Stimulated activated naive CD8-positive, alpha-beta T cell treated with anti-CD3 and anti-CD28 coated beads, Interleukin-15, Interleukin-2, amounts not matched to agents 100 U/mL and 50 U/mL, for 24 hours (primary cell): ENCODE measurements around the gene CLEC16A.

Experiments used
- ATAC-seq: fragments of 150-1000 bp; cut with Tn5 transposase; one replicate; pipeline ENCODE4 v1.10.0; 2021
- DNase-seq: peaks from one replicate; pipeline ENCODE4 v3.0.0; 2021

CLEC16A gene, protein sequence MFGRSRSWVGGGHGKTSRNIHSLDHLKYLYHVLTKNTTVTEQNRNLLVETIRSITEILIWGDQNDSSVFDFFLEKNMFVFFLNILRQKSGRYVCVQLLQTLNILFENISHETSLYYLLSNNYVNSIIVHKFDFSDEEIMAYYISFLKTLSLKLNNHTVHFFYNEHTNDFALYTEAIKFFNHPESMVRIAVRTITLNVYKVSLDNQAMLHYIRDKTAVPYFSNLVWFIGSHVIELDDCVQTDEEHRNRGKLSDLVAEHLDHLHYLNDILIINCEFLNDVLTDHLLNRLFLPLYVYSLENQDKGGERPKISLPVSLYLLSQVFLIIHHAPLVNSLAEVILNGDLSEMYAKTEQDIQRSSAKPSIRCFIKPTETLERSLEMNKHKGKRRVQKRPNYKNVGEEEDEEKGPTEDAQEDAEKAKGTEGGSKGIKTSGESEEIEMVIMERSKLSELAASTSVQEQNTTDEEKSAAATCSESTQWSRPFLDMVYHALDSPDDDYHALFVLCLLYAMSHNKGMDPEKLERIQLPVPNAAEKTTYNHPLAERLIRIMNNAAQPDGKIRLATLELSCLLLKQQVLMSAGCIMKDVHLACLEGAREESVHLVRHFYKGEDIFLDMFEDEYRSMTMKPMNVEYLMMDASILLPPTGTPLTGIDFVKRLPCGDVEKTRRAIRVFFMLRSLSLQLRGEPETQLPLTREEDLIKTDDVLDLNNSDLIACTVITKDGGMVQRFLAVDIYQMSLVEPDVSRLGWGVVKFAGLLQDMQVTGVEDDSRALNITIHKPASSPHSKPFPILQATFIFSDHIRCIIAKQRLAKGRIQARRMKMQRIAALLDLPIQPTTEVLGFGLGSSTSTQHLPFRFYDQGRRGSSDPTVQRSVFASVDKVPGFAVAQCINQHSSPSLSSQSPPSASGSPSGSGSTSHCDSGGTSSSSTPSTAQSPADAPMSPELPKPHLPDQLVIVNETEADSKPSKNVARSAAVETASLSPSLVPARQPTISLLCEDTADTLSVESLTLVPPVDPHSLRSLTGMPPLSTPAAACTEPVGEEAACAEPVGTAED

DNA sequence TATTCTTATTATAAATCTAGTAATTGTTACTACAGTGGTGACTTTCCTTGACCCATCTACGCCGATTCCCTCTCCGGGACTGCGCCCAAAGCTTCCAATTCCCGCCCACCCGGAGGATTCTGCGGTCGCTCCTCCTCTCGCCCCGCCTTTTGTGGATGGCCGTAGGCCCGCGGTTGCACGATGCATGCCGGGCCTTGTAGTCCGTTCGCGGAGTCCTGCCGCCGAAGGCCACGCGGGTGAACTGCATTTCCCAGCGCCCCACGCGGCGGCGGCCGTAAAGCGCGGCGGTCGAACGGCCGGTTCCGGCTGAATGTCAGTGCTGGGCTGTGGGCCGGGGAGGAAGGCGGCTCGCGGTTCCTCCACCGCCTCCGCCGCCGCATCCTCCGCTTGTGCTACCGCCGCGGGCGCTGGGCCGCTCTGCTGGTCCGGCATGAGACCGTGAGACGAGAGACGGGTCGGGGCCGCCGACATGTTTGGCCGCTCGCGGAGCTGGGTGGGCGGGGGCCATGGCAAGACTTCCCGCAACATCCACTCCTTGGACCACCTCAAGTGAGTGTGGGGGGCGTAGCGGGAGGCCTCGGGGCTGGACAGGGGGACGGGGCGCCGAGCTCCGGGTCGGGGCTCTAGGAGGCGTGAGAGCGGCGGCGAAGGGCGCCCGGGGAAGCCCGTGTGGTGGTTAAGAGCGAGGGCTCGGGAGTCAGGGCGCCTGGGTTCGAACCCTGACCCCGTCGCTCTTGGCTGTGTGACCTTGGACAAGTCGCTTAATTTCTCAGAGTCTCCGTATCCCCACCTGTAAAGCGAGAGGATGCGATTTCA is at the start of gene CLEC16A:
Gene CLEC16A, plus strand, starts transcription at position 316 of the 816 bp plus-strand sequence. Its CDS starts 154 bp downstream, at position 470.
- DNase-seq (peak; percentile 97), ATAC-seq (peak; percentile 82)

GRCh38 chr16:10895053-10895946 is 49.1 kb upstream of the CLEC16A start:
- DNase-seq (peak; percentile 61), ATAC-seq (no peak)

DNA sequence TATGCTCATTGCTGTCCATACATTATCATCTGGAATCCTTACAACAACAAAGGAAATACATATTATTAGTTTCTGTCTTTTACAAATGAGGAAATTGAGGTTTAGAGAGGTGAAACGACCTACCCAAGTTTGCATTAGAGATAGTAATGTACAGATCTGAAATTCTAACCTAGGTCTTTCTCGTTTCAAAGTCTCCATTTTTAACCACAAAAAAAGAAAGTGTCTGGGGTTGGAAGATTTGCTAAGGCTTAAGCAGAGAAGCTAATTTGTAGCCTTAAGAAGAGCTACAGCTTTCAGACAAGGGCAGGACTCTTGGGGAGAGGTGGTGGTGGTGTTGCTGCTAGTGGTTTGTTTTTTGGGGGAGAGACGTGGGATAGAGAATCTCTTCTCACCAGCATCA is 48.2 kb upstream of the CLEC16A start:
- DNase-seq = no peak
- no peak for ATAC-seq

- ATAC-seq (no peak), DNase-seq (no peak)
Measured at GRCh38 chr16:10896723-10897122, 47.6 kb upstream of the CLEC16A start.

DNA sequence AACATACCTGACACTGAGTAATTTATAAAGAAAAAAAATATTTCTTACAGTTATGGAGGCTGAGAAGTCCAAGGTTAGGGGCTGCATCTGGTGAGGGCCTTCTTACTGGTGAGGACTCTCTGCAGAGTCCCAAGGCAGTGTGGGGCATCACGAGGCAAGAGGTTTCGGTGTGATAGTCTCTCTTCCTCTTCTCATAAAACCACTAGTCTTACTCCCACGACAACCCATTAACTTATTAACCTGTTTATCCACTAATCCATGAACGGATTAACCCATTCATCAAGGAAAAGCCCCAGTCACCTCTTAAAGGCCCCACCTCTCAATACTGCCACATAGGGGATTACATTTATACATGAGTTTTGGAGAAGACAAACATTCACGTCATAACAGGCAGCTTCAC is 47.2 kb upstream of the CLEC16A start:
- ATAC-seq (no peak), DNase-seq (no peak)

DNA sequence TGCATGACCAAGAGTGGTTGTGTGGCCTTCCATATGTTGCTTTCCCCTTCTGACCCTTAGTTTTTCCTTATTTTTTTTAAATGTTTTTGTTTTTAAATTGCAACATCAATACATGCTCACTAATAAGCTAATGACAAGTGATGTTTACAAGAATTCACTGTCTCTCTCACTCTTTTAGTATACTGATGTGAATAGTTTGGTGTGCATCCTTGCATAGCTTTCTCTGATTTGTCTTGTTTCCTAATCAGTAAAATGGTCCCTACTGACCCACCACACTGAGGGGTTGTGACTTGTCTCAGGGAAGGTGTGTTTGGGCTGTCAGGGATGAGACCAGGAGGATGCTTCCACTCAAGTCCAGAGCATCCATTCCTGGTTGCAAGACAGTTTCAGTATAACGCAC is 41.4 kb upstream of the CLEC16A start:
- DNase-seq (no peak), ATAC-seq (no peak)

DNA sequence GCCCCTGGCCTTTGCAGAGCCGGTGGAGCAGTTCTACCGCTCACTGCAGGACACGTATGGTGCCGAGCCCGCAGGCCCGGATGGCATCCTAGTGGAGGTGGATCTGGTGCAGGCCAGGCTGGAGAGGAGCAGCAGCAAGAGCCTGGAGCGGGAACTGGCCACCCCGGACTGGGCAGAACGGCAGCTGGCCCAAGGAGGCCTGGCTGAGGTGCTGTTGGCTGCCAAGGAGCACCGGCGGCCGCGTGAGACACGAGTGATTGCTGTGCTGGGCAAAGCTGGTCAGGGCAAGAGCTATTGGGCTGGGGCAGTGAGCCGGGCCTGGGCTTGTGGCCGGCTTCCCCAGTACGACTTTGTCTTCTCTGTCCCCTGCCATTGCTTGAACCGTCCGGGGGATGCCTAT is 37.9 kb upstream of the CLEC16A start:
- no peak for ATAC-seq
- no peak for DNase-seq

DNA sequence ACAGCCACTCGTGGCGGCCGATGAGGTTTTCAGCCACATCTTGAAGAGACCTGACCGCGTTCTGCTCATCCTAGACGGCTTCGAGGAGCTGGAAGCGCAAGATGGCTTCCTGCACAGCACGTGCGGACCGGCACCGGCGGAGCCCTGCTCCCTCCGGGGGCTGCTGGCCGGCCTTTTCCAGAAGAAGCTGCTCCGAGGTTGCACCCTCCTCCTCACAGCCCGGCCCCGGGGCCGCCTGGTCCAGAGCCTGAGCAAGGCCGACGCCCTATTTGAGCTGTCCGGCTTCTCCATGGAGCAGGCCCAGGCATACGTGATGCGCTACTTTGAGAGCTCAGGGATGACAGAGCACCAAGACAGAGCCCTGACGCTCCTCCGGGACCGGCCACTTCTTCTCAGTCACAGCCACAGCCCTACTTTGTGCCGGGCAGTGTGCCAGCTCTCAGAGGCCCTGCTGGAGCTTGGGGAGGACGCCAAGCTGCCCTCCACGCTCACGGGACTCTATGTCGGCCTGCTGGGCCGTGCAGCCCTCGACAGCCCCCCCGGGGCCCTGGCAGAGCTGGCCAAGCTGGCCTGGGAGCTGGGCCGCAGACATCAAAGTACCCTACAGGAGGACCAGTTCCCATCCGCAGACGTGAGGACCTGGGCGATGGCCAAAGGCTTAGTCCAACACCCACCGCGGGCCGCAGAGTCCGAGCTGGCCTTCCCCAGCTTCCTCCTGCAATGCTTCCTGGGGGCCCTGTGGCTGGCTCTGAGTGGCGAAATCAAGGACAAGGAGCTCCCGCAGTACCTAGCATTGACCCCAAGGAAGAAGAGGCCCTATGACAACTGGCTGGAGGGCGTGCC is 37.2 kb upstream of the CLEC16A start:
- ATAC-seq (no peak), DNase-seq (no peak)

DNA sequence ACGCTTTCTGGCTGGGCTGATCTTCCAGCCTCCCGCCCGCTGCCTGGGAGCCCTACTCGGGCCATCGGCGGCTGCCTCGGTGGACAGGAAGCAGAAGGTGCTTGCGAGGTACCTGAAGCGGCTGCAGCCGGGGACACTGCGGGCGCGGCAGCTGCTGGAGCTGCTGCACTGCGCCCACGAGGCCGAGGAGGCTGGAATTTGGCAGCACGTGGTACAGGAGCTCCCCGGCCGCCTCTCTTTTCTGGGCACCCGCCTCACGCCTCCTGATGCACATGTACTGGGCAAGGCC is 36.7 kb upstream of the CLEC16A start:
- no peak for ATAC-seq

GRCh38 chr16:10911267-10911666 is 33.1 kb upstream of the CLEC16A start:
- no peak for ATAC-seq
- DNase-seq = no peak

More for the DNA sequence above, 36.7 kb upstream of the CLEC16A start:
- no peak for DNase-seq

DNA sequence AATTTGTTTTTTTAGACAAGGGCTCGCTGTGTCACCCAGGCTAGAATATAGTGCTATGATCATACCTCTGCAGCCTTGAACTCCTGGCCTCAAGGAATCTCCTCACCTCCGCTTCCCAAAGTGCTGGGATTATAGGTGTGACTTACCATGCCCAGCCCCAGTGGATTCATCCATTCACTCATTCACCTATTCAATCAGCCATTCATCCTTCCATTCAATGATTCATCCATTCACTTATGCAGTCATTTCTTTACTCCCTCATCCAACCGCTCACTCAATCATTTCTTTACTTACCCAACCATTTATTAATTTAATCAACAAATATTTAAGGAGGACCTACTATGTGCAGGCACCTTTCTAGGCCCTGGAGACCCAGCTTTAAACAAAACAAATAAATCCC is 27.8 kb upstream of the CLEC16A start:
- ATAC-seq = no peak
- DNase-seq = no peak

DNA sequence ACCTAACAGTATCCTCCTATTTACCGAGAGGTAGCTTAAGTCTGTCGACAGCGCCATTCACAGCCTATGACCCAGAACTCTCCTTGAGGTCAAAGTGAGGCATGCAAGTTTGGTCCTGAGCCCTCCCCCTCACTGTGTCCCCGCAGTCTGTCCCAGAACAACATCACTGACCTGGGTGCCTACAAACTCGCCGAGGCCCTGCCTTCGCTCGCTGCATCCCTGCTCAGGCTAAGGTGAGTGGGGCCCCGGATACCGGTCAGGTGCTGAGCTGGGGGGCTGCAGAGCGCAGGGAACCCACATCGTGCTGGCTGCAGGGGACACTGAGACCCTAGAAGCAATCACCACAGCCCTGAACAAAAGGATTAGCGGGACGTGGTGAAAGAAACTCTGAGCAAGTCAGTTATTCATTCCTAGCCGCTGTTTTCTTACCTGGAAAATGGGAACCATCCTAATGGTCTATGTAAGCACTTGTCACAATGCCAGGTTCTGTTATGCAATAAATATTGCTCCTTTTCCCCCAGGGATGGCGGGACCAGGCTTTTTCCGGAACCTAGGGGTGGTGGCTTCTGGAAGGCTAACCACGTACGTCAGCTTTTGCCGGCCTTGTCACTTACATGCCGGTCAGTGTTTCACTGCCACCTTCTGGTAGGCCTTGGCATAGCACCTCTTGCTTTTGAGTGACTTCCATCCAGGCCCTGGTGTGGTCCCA is 25.9 kb upstream of the CLEC16A start:
- ATAC-seq (peak; percentile 67), DNase-seq (peak; percentile 89)

- DNase-seq = no peak
- ATAC-seq = no peak
Measured at GRCh38 chr16:10919003-10919351, 25.4 kb upstream of the CLEC16A start.

- ATAC-seq = no peak
- no peak for DNase-seq
Measured at GRCh38 chr16:10920726-10921427, 23.5 kb upstream of the CLEC16A start.

GRCh38 chr16:10921536-10922327 is 22.6 kb upstream of the CLEC16A start:
- no peak for DNase-seq
- ATAC-seq = no peak

GRCh38 chr16:10922328-10923145 is 21.8 kb upstream of the CLEC16A start:
- no peak for DNase-seq
- no peak for ATAC-seq

GRCh38 chr16:10923146-10923649 is 21.2 kb upstream of the CLEC16A start:
- DNase-seq (no peak), ATAC-seq (no peak)
